Karpas-422 (cell line): Measurements from ENCODE around the gene PRKX. TPM values are rescaled to one million over a fixed set of nuclear protein-coding genes. Genes with fewer than 3 reads are reported as not detected.
A peak's percentile ranks its signal among the peaks of the same experiment; 100 is the strongest.
"Not testable (repeated sequence)": the region's sequence is repeated elsewhere in the genome, so short reads cannot be mapped to it uniquely, and the experiment has no call there.

Experiments
- DNase-seq: peaks from one replicate; pipeline ENCODE4 v3.0.0-alpha.2; 2015
- H2AFZ ChIP-seq: fragments of 200-600 bp; sonication (generic); 2 replicates; pipeline ENCODE4 v1.6.1; 2014; ENCODE audit warnings: antibody characterized with exemption, low read length, mixed read lengths
- H3K27ac ChIP-seq: fragments of 200-600 bp; sonication (generic); 2 replicates; pipeline ENCODE4 v1.5.1; 2014; ENCODE audit warnings: mild to moderate bottlenecking, low read length, moderate library complexity
- H3K27me3 ChIP-seq: fragments of 200-600 bp; sonication (generic); 2 replicates; pipeline ENCODE4 v1.6.1; 2014; ENCODE audit warnings: low read length, mixed read lengths
- H3K36me3 ChIP-seq: fragments of 200-600 bp; sonication (generic); 2 replicates; pipeline ENCODE4 v1.6.1; 2014; ENCODE audit warnings: low read length, mixed read lengths; ENCODE audit not compliant: insufficient read depth
- H3K4me1 ChIP-seq: fragments of 200-600 bp; sonication (generic); 2 replicates; pipeline ENCODE4 v1.6.1; 2014; ENCODE audit warnings: mild to moderate bottlenecking, low read length, mixed read lengths
- H3K4me2 ChIP-seq: fragments of 200-600 bp; sonication (generic); 2 replicates; pipeline ENCODE4 v1.6.1; 2014; ENCODE audit warnings: low read length, low read depth, mild to moderate bottlenecking; ENCODE audit not compliant: poor library complexity, severe bottlenecking
- H3K4me3 ChIP-seq: fragments of 200-600 bp; sonication (generic); 2 replicates; pipeline ENCODE4 v1.5.1; 2014; ENCODE audit warnings: mild to moderate bottlenecking, antibody characterized with exemption, low read length, mixed read lengths
- H3K79me2 ChIP-seq: fragments of 200-600 bp; sonication (generic); 2 replicates; pipeline ENCODE4 v1.6.1; 2014; ENCODE audit warnings: mild to moderate bottlenecking, low read length, mixed read lengths
- H3K9ac ChIP-seq: fragments of 200-600 bp; sonication (generic); 2 replicates; pipeline ENCODE4 v1.6.0; 2014; ENCODE audit warnings: low read length
- H3K9me2 ChIP-seq: fragments of 200-600 bp; sonication (generic), shearing (Covaris generic); replicated peaks from 2 replicates; pipeline ENCODE4 v1.6.0; 2014; ENCODE audit warnings: mild to moderate bottlenecking, low read length, moderate library complexity; ENCODE audit not compliant: insufficient read depth
- H3K9me3 ChIP-seq: fragments of 300-700, 200-600 bp; sonication (generic); 2 replicates; pipeline ENCODE4 v1.6.1; 2014; ENCODE audit warnings: low read length, mixed read lengths
- H4K20me1 ChIP-seq: fragments of 200-600 bp; sonication (generic); 2 replicates; pipeline ENCODE4 v1.6.1; 2014; ENCODE audit warnings: mild to moderate bottlenecking, antibody characterized with exemption, low read length, low read depth; ENCODE audit not compliant: insufficient read depth
- total RNA-seq: library from RNA; depleted of rRNA; stranded (reverse); fragments of >200 nt; shearing (Covaris generic); gene quantifications from 2 replicates; pipeline ENCODE4 v1.2.3, GENCODE V29; 2014; ENCODE audit warnings: low replicate concordance; rRNA removed

The PRKX gene
- total RNA-seq: 18.2 and 21.7 TPM in 2 replicates

- Histone ChIP-seq H2AFZ (peak within 1 kb of the TSS; percentile 76), H3K27me3 (no peaks in the 10 kb centered on the region), H3K27ac (0 out of 2 replicates have a peak within 1 kb of the TSS, but pooled peaks have one; percentile 65), H3K4me2 (peak within 1 kb of the TSS; percentile 79), H3K79me2 (peaks cover 41% of the 10 kb centered on the region), H3K9me2 (no peaks in the 10 kb centered on the region), H4K20me1 (0 out of 2 replicates have a peak, but pooled peaks cover 7% of the 10 kb centered on the region), H3K4me1 (peaks cover 28% of the 10 kb centered on the region), H3K9me3 (no peaks in the 10 kb centered on the region), H3K36me3 (no peaks in the 10 kb centered on the region), H3K4me3 (peak within 1 kb of the TSS; percentile 78), H3K9ac (peak within 1 kb of the TSS; percentile 70)
- peak; percentile 90 for DNase-seq
These were observed at the start of gene PRKX for GRCh38 chrX:3713225-3713936. TSS of gene PRKX (minus strand) at chrX:3713649. CDS start at chrX:3713253, 396 bp downstream.

- no peak for DNase-seq
- Histone ChIP-seq H3K27ac (no peak overlapping the region), H3K4me3 (no peak overlapping the region)
These were observed 49.7 kb upstream of the PRKX start for GRCh38 chrX:3763111-3763510.

GRCh38 chrX:3757510-3758025, 44.1 kb upstream of the PRKX start:
- Histone ChIP-seq H3K9ac (no peak overlapping the region), H3K27me3 (no peaks in the 10 kb centered on the region), H3K79me2 (no peaks in the 10 kb centered on the region), H3K9me2 (no peaks in the 10 kb centered on the region), H3K4me2 (no peak overlapping the region), H3K9me3 (no peaks in the 10 kb centered on the region), H3K4me1 (no peaks in the 10 kb centered on the region), H3K27ac (no peak overlapping the region), H3K36me3 (no peaks in the 10 kb centered on the region), H3K4me3 (no peak overlapping the region), H2AFZ (no peak overlapping the region), H4K20me1 (no peaks in the 10 kb centered on the region)
- no peak for DNase-seq

More at GRCh38 chrX:3763111-3763510, 49.7 kb upstream of the PRKX start:
- Histone ChIP-seq H3K4me1 (no peaks in the 10 kb centered on the region), H3K9ac (no peak overlapping the region), H3K4me2 (no peak overlapping the region), H3K9me2 (no peaks in the 10 kb centered on the region; the same call in 1 of the 2 replicates), H3K9me3 (no peaks in the 10 kb centered on the region), H3K36me3 (no peaks in the 10 kb centered on the region), H4K20me1 (no peaks in the 10 kb centered on the region), H2AFZ (no peak overlapping the region), H3K79me2 (no peaks in the 10 kb centered on the region), H3K27me3 (no peaks in the 10 kb centered on the region)

- no peak overlapping the region for H3K9ac ChIP-seq
- H3K36me3 ChIP-seq: no peaks in the 10 kb centered on the region
- no peak overlapping the region for H3K27ac ChIP-seq
- H3K79me2 ChIP-seq: no peaks in the 10 kb centered on the region
- H3K4me2 ChIP-seq: no peak overlapping the region
- no peak overlapping the region for H3K4me3 ChIP-seq
- H3K27me3 ChIP-seq: no peaks in the 10 kb centered on the region
- H4K20me1 ChIP-seq: no peaks in the 10 kb centered on the region
- no peaks in the 10 kb centered on the region for H3K9me3 ChIP-seq
- no peaks in the 10 kb centered on the region for H3K9me2 ChIP-seq
- no peak for DNase-seq
- no peaks in the 10 kb centered on the region for H3K4me1 ChIP-seq
- no peak overlapping the region for H2AFZ ChIP-seq
These were observed 34.7 kb upstream of the PRKX start for GRCh38 chrX:3748052-3748559.

DNA sequence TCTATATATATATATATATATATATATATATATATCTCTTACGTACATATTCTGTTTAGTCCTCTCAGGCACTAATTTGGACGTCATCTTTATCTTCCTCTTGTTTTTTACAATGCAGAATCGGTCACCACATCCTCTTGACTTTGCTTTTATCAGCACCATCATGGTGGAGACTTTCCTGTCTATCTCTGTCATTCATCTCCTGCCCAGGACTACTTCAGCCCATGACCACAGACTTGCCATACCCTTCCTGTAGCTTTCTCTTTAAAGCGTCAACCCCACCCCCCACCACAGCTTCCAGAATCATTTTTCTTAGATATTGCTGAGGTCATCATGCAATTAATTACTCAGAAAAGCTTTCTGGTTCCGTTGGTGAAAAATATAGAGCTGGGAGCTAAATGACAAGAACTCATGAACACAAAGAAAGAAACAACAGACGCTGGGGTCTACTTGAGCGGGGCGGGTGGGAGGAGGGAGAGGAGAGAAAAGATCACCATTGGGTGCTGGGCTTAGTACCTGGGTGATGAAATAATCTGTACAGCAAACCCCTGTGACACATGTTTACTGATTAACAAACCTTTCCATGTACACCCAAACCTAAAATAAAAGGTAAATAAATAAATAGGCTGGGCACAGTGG, 30.5 kb upstream of the PRKX start:
- H3K4me1 ChIP-seq: no peaks in the 10 kb centered on the region
- no peaks in the 10 kb centered on the region for H3K79me2 ChIP-seq
- H3K27me3 ChIP-seq: no peaks in the 10 kb centered on the region
- no peaks in the 10 kb centered on the region for H3K9me3 ChIP-seq
- H3K9me2 ChIP-seq: no peaks in the 10 kb centered on the region
- H3K4me3 ChIP-seq: no peak overlapping the region
- no peak overlapping the region for H3K27ac ChIP-seq
- no peak overlapping the region for H3K9ac ChIP-seq
- no peaks in the 10 kb centered on the region for H3K36me3 ChIP-seq
- H4K20me1 ChIP-seq: no peaks in the 10 kb centered on the region
- DNase-seq: no peak
- H3K4me2 ChIP-seq: no peak overlapping the region
- H2AFZ ChIP-seq: no peak overlapping the region

GRCh38 chrX:3740946-3741345, 27.5 kb upstream of the PRKX start:
- not testable (repeated sequence) for H3K4me2 ChIP-seq, H3K9me3 ChIP-seq, H3K9ac ChIP-seq, H3K4me1 ChIP-seq, DNase-seq, H3K36me3 ChIP-seq, H3K27me3 ChIP-seq, H3K27ac ChIP-seq, H3K9me2 ChIP-seq, H3K4me3 ChIP-seq, H2AFZ ChIP-seq, H4K20me1 ChIP-seq, H3K79me2 ChIP-seq

GRCh38 chrX:3738509-3738908, 25.1 kb upstream of the PRKX start:
- no peaks in the 10 kb centered on the region for H3K36me3 ChIP-seq
- no peak for DNase-seq
- no peaks in the 10 kb centered on the region for H4K20me1 ChIP-seq

GRCh38 chrX:3736536-3736935, 23.1 kb upstream of the PRKX start:
- not testable (repeated sequence) for H3K9ac ChIP-seq, H3K27me3 ChIP-seq, H3K4me1 ChIP-seq, H3K4me3 ChIP-seq, H3K36me3 ChIP-seq, H3K27ac ChIP-seq, DNase-seq, H3K79me2 ChIP-seq, H3K9me2 ChIP-seq, H3K9me3 ChIP-seq, H2AFZ ChIP-seq, H4K20me1 ChIP-seq, H3K4me2 ChIP-seq

More at GRCh38 chrX:3738509-3738908, 25.1 kb upstream of the PRKX start:
- Histone ChIP-seq H3K4me1 (no peaks in the 10 kb centered on the region), H3K79me2 (no peaks in the 10 kb centered on the region), H3K9me3 (no peaks in the 10 kb centered on the region), H3K4me3 (no peak overlapping the region), H3K27ac (no peak overlapping the region), H3K27me3 (no peaks in the 10 kb centered on the region), H3K4me2 (no peak overlapping the region), H2AFZ (no peak overlapping the region), H3K9me2 (no peaks in the 10 kb centered on the region), H3K9ac (no peak overlapping the region)
